AG08395 (cell line): ENCODE measurements around the gene SMIM36.
"Not testable (repeated sequence)": the region's sequence is repeated elsewhere in the genome, so short reads cannot be mapped to it uniquely, and the experiment has no call there.

Experiments used
- DNase-seq: peaks from one replicate; pipeline ENCODE4 v3.0.0; 2012; ENCODE audit warnings: mixed read lengths, low spot score

SMIM36 gene

GRCh38 chr17:55501626-55502025 lies 9.6 kb downstream of the SMIM36 start:
- not testable (repeated sequence) for DNase-seq

- no peak for DNase-seq
Observed at GRCh38 chr17:55500103-55500502, 11.1 kb downstream of the SMIM36 start.

- peak; percentile 9 for DNase-seq
Observed at GRCh38 chr17:55496094-55496881, 15.0 kb downstream of the SMIM36 start.

GRCh38 chr17:55495239-55495638 lies 16.0 kb downstream of the SMIM36 start:
- no peak for DNase-seq

- DNase-seq, result no peak
Observed at GRCh38 chr17:55492781-55493341, 18.4 kb downstream of the SMIM36 start.

GRCh38 chr17:55490376-55490775 lies 20.9 kb downstream of the SMIM36 start:
- DNase-seq, result no peak

- DNase-seq, result no peak
Observed at GRCh38 chr17:55487695-55488432, 23.4 kb downstream of the SMIM36 start.

GRCh38 chr17:55484575-55484974 lies 26.7 kb downstream of the SMIM36 start:
- DNase-seq, result no peak

- no peak for DNase-seq
Observed at GRCh38 chr17:55482591-55483389, 28.5 kb downstream of the SMIM36 start.

- no peak for DNase-seq
Observed at GRCh38 chr17:55480631-55481315, 30.5 kb downstream of the SMIM36 start.

GRCh38 chr17:55479903-55480302 lies 31.3 kb downstream of the SMIM36 start:
- DNase-seq, result no peak

GRCh38 chr17:55478971-55479370 lies 32.3 kb downstream of the SMIM36 start:
- DNase-seq, result no peak

- DNase-seq, result no peak
Observed at GRCh38 chr17:55466671-55467070, 44.6 kb downstream of the SMIM36 start.

- DNase-seq, result not testable (repeated sequence)
Observed at GRCh38 chr17:55465771-55466170, 45.5 kb downstream of the SMIM36 start.

- no peak for DNase-seq
Observed at GRCh38 chr17:55463600-55463999, 47.7 kb downstream of the SMIM36 start.

GRCh38 chr17:55462711-55463110 lies 48.5 kb downstream of the SMIM36 start:
- DNase-seq, result no peak

GRCh38 chr17:55462234-55462633 lies 49.0 kb downstream of the SMIM36 start:
- DNase-seq, result no peak

- DNase-seq, result peak; percentile 54
Observed at GRCh38 chr17:55458978-55459377, 52.3 kb downstream of the SMIM36 start.

GRCh38 chr17:55458287-55458900 lies 52.9 kb downstream of the SMIM36 start:
- no peak for DNase-seq

- DNase-seq, result no peak
Observed at GRCh38 chr17:55456307-55457240, 54.7 kb downstream of the SMIM36 start.
